H1 (cell line): ENCODE results near the gene C21orf91. TPM values are rescaled to one million over a fixed set of nuclear protein-coding genes. Genes with fewer than 3 reads are reported as not detected.

Experiments
- CBX8 ChIP-seq: fragments of 300-800, 300-1000 bp; sonication (generic); IDR thresholded peaks from 2 replicates; pipeline ENCODE4 v1.7.1; 2016; ENCODE audit warnings: low read depth, low read length, borderline replicate concordance
- NANOG ChIP-seq: IDR thresholded peaks from 2 replicates; pipeline ENCODE4 v1.6.1; 2011; ENCODE audit warnings: low read length, low read depth, mild to moderate bottlenecking, inconsistent platforms; ENCODE audit not compliant: insufficient read depth, poor library complexity, severe bottlenecking
- TAF7 ChIP-seq: optimal IDR thresholded peaks from 2 replicates; pipeline ENCODE3; 2011; ENCODE audit warnings: low read depth, mild to moderate bottlenecking, inconsistent platforms, low read length, moderate library complexity, borderline replicate concordance
- polyA plus RNA-seq, 7 experiments: library from polyadenylated mRNA; depleted of rRNA in 3 of 7; stranded (reverse) in 5 of 7; unstranded in 2 of 7; fragments of >200 nt in 5 of 7; fragments of 200-250 nt in 2 of 7; gene quantifications; 1 replicate in 5 of 7; 2 replicates in 1 of 7; 4 replicates in 1 of 7; pipeline versions ENCODE4 v1.2.1 to v1.2.3, GENCODE V29; 2011 to 2013; ENCODE audit warnings: missing spikeins in 2 of 7, mixed read lengths in 2 of 7
- total RNA-seq: library from RNA; stranded (reverse); fragmentation: NEBNext Ultra II Directional; extraction: Animal tissue kit (Norgen Biotek cat#: 25700); gene quantifications from 2 replicates; pipeline ENCODE4 v1.2.1, GENCODE V29; 2021
- TF ChIP-seq, protein P1 (sequence below): fragments of 300-600 bp; sonication (generic); IDR thresholded peaks from 2 replicates; pipeline ENCODE4 v1.7.1; 2012; ENCODE audit warnings: low read length, moderate library complexity, mild to moderate bottlenecking, inconsistent platforms; ENCODE audit not compliant: insufficient replicate concordance

C21orf91 gene
- total and polyA plus RNA-seq, 2 of the 8 experiments (the other 6 are each of a cell fraction or from before 2014, with no cell fraction given), result 4.9 to 33.6 TPM

DNA sequence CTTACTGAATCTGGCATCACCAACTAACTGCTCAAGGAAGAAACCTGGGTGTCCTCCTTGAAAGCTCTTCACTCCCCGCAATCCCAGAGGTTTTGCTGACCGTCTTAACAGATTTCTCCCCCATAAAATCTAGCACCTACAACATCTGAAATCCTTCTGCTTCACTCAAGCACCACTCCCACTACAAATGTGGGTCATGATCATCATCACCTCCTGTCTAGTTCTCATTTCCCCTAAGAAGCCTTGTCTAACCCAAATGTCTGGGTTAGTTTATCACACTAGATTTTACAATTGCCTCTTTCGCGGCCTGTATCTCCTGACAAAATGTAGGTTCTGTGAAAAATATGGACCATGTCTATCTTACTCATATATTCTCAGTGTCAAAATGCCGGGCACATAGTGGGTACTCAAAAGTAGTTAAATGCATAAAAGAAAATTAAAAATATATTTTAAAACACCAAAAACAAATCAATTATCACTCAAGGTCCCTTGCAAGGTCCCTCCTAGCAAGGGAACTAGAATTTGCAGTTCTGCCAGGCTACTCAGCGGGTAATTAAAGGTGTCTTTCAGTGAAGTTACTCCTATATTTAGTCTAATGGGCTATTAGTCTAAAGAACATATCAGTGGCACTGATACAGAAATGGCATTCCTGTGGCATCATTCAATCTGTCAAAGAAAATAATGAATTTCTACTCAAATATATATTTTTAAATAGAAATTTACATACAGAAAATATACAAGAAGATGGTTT is 19.6 kb downstream of the C21orf91 start (continued):
- TF ChIP-seq, protein P1, sequence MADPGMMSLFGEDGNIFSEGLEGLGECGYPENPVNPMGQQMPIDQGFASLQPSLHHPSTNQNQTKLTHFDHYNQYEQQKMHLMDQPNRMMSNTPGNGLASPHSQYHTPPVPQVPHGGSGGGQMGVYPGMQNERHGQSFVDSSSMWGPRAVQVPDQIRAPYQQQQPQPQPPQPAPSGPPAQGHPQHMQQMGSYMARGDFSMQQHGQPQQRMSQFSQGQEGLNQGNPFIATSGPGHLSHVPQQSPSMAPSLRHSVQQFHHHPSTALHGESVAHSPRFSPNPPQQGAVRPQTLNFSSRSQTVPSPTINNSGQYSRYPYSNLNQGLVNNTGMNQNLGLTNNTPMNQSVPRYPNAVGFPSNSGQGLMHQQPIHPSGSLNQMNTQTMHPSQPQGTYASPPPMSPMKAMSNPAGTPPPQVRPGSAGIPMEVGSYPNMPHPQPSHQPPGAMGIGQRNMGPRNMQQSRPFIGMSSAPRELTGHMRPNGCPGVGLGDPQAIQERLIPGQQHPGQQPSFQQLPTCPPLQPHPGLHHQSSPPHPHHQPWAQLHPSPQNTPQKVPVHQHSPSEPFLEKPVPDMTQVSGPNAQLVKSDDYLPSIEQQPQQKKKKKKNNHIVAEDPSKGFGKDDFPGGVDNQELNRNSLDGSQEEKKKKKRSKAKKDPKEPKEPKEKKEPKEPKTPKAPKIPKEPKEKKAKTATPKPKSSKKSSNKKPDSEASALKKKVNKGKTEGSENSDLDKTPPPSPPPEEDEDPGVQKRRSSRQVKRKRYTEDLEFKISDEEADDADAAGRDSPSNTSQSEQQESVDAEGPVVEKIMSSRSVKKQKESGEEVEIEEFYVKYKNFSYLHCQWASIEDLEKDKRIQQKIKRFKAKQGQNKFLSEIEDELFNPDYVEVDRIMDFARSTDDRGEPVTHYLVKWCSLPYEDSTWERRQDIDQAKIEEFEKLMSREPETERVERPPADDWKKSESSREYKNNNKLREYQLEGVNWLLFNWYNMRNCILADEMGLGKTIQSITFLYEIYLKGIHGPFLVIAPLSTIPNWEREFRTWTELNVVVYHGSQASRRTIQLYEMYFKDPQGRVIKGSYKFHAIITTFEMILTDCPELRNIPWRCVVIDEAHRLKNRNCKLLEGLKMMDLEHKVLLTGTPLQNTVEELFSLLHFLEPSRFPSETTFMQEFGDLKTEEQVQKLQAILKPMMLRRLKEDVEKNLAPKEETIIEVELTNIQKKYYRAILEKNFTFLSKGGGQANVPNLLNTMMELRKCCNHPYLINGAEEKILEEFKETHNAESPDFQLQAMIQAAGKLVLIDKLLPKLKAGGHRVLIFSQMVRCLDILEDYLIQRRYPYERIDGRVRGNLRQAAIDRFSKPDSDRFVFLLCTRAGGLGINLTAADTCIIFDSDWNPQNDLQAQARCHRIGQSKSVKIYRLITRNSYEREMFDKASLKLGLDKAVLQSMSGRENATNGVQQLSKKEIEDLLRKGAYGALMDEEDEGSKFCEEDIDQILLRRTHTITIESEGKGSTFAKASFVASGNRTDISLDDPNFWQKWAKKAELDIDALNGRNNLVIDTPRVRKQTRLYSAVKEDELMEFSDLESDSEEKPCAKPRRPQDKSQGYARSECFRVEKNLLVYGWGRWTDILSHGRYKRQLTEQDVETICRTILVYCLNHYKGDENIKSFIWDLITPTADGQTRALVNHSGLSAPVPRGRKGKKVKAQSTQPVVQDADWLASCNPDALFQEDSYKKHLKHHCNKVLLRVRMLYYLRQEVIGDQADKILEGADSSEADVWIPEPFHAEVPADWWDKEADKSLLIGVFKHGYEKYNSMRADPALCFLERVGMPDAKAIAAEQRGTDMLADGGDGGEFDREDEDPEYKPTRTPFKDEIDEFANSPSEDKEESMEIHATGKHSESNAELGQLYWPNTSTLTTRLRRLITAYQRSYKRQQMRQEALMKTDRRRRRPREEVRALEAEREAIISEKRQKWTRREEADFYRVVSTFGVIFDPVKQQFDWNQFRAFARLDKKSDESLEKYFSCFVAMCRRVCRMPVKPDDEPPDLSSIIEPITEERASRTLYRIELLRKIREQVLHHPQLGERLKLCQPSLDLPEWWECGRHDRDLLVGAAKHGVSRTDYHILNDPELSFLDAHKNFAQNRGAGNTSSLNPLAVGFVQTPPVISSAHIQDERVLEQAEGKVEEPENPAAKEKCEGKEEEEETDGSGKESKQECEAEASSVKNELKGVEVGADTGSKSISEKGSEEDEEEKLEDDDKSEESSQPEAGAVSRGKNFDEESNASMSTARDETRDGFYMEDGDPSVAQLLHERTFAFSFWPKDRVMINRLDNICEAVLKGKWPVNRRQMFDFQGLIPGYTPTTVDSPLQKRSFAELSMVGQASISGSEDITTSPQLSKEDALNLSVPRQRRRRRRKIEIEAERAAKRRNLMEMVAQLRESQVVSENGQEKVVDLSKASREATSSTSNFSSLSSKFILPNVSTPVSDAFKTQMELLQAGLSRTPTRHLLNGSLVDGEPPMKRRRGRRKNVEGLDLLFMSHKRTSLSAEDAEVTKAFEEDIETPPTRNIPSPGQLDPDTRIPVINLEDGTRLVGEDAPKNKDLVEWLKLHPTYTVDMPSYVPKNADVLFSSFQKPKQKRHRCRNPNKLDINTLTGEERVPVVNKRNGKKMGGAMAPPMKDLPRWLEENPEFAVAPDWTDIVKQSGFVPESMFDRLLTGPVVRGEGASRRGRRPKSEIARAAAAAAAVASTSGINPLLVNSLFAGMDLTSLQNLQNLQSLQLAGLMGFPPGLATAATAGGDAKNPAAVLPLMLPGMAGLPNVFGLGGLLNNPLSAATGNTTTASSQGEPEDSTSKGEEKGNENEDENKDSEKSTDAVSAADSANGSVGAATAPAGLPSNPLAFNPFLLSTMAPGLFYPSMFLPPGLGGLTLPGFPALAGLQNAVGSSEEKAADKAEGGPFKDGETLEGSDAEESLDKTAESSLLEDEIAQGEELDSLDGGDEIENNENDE, result no peak
- TF ChIP-seq CBX8 (no peak), TAF7 (no peak), NANOG (no peak)
